OCI-LY7 (cell line): Measurements from ENCODE around the gene RNU6-8.

Experiments
- EZH2phosphoT487 ChIP-seq: fragments of 200-600 bp; sonication (generic); IDR thresholded peaks from 2 replicates; pipeline ENCODE4 v1.6.1; 2018; ENCODE audit warnings: low read depth, borderline replicate concordance, mild to moderate bottlenecking, mixed run types, antibody characterized with exemption, low read length, moderate library complexity, mixed read lengths
- TF ChIP-seq, protein P1 (sequence below): fragments of 200-600 bp; sonication (generic); conservative IDR thresholded peaks from 2 replicates; pipeline ENCODE4 v1.5.1; 2014; ENCODE audit warnings: mild to moderate bottlenecking, antibody characterized with exemption, low read length, moderate library complexity, mixed read lengths

DNA sequence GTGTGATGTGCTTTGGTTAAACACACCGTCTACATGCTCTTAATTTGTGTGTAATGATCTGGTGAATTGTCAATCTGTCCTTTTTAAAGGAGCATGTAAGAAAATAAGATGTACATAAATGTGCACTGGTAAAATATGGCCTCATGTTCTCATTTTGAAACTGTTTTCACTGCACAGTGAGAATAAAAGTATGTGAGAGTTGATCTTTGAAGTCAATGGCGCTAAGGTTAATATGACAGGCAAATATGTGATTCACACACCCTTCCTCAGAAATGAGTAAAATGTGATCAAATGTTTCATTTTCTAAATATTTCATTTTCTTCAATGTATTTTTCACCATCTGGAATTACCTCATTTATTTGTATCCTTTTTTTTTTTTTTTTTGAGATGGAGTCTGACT lies 9.5 kb downstream of the RNU6-8 start:
- TF ChIP-seq, protein P1, sequence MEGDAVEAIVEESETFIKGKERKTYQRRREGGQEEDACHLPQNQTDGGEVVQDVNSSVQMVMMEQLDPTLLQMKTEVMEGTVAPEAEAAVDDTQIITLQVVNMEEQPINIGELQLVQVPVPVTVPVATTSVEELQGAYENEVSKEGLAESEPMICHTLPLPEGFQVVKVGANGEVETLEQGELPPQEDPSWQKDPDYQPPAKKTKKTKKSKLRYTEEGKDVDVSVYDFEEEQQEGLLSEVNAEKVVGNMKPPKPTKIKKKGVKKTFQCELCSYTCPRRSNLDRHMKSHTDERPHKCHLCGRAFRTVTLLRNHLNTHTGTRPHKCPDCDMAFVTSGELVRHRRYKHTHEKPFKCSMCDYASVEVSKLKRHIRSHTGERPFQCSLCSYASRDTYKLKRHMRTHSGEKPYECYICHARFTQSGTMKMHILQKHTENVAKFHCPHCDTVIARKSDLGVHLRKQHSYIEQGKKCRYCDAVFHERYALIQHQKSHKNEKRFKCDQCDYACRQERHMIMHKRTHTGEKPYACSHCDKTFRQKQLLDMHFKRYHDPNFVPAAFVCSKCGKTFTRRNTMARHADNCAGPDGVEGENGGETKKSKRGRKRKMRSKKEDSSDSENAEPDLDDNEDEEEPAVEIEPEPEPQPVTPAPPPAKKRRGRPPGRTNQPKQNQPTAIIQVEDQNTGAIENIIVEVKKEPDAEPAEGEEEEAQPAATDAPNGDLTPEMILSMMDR: no peak
- no peak for TF ChIP-seq EZH2phosphoT487
